MCF 10A (cell line): ENCODE measurements around the gene PKDCC. TPM values are rescaled to one million over a fixed set of nuclear protein-coding genes. Genes with fewer than 3 reads are reported as not detected.
A peak's percentile ranks its signal among the peaks of the same experiment; 100 is the strongest.

ENCODE experiments used
- BruUV-seq: library from RNA; stranded (reverse); fragments of 400-500 nt; replicated peaks from 2 replicates; lab custom pipeline; 2021; lab: Mats Ljungman, UMichigan
- CTCF ChIA-PET: fragments of 300-600 bp; sonication (Branson Sonifier 250); formaldehyde crosslinking; extraction: SDS; loops from one replicate; lab custom pipeline; 2021; ENCODE audit warnings: antibody characterized with exemption, inconsistent platforms; lab: Yijun Ruan, JAX
- POLR2A ChIA-PET: fragments of 300-600, 350-650 bp; sonication (Branson Sonifier 250); formaldehyde crosslinking; extraction: SDS; loops from one replicate; lab custom pipeline; 2020; ENCODE audit warnings: antibody characterized with exemption, inconsistent platforms; lab: Yijun Ruan, JAX
- DNase-seq: peaks from one replicate; pipeline ENCODE4 v3.0.0-alpha.2; 2018; ENCODE audit not compliant: unreplicated experiment
- H3K27ac Mint-ChIP-seq: one replicate; pipeline ENCODE4 v1.8.0; 2022; ENCODE audit warnings: mild to moderate bottlenecking, low read depth, mixed read lengths; ENCODE audit not compliant: unreplicated experiment
- H3K27me3 Mint-ChIP-seq: one replicate; pipeline ENCODE4 v1.8.0; 2022; ENCODE audit warnings: mixed read lengths; ENCODE audit not compliant: insufficient read depth, unreplicated experiment
- H3K36me3 Mint-ChIP-seq: one replicate; pipeline ENCODE4 v1.8.0; 2022; ENCODE audit warnings: mild to moderate bottlenecking, moderate library complexity, mixed read lengths; ENCODE audit not compliant: insufficient read depth, unreplicated experiment
- H3K4me1 Mint-ChIP-seq: one replicate; pipeline ENCODE4 v1.8.0; 2022; ENCODE audit warnings: mixed read lengths; ENCODE audit not compliant: insufficient read depth, unreplicated experiment
- H3K4me3 Mint-ChIP-seq: one replicate; pipeline ENCODE4 v1.8.0; 2022; ENCODE audit warnings: mild to moderate bottlenecking, moderate library complexity, mixed read lengths; ENCODE audit not compliant: unreplicated experiment
- H3K9me3 Mint-ChIP-seq: one replicate; pipeline ENCODE4 v1.8.0; 2022; ENCODE audit warnings: mixed read lengths; ENCODE audit not compliant: unreplicated experiment
- intact Hi-C: fragments of 100-400 bp; cut with micrococcal nuclease; formaldehyde crosslinking; loops from 2 replicates; pipeline ENCODE4 v1.14.1; 2022
- total RNA-seq: library from RNA; stranded (reverse); gene quantifications from 2 replicates; pipeline ENCODE4 v1.2.3, GENCODE V29; 2022
- TF ChIP-seq, protein P1 (sequence below): fragments of 200-600 bp; IDR thresholded peaks from one replicate; pipeline ENCODE4 v1.8.0; 2022; ENCODE audit warnings: antibody characterized with exemption, mild to moderate bottlenecking; ENCODE audit not compliant: unreplicated experiment

The PKDCC gene
- total RNA-seq, 1 experiment from 2014 or later, result 0.49 TPM

DNA sequence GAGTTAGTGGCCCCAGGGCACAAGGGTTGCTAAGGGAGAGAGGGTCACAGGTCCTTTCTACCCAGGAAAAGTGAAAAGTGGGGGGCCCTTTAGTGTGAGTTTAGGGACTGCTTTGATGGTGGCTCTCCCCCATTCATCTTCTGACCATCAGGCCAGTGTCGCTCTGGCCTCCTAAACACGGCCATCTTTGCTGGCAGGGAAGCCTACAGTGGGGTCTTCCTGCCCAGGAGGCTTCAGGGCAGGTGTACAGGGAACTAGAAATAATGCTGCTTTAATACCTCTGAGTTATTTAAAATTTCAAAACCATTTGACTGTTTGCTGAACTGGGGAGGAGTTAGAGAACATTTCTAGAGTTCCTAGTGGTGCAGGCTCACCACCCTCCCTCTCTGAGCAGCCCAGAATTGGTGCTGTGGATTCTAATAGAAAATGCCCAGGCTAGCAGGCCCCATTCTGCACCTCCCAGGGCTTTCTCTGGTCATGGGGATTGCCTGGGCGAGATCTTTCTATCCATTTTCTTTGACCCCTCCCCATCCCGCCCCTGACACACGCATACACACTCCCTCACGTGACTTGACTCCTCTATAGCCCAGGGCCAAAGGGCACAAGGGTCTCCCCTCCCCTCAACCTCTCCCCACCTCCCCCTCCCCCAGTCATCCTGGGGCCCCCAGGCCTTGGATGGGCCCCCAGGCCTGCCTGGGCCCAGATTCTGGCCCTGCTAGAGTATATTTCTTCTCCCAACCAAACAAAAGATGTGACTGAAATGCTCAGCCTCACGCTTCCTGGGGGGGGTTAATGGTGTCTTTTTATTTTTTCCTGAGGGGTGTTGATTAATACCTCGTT, 3.1 kb downstream of the PKDCC start:
- ChIA-PET POLR2A (no interaction called here), CTCF (interaction anchor here (1.0 kb wide), 1 partner anchor 36 kb away, joined by 4 read pairs; no protein-coding TSS in a partner anchor)
- Mint-ChIP-seq H3K27me3 (no peaks in the 10 kb centered on the region), H3K36me3 (no peaks in the 10 kb centered on the region), H3K9me3 (no peaks in the 10 kb centered on the region), H3K27ac (no peak overlapping the region), H3K4me1 (no peaks in the 10 kb centered on the region), H3K4me3 (no peak overlapping the region)
- TF ChIP-seq, protein P1, sequence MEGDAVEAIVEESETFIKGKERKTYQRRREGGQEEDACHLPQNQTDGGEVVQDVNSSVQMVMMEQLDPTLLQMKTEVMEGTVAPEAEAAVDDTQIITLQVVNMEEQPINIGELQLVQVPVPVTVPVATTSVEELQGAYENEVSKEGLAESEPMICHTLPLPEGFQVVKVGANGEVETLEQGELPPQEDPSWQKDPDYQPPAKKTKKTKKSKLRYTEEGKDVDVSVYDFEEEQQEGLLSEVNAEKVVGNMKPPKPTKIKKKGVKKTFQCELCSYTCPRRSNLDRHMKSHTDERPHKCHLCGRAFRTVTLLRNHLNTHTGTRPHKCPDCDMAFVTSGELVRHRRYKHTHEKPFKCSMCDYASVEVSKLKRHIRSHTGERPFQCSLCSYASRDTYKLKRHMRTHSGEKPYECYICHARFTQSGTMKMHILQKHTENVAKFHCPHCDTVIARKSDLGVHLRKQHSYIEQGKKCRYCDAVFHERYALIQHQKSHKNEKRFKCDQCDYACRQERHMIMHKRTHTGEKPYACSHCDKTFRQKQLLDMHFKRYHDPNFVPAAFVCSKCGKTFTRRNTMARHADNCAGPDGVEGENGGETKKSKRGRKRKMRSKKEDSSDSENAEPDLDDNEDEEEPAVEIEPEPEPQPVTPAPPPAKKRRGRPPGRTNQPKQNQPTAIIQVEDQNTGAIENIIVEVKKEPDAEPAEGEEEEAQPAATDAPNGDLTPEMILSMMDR, result no peak
- intact Hi-C loops, result no loop called here
- no TSS peak for BruUV-seq
- DNase-seq, result no peak

DNA sequence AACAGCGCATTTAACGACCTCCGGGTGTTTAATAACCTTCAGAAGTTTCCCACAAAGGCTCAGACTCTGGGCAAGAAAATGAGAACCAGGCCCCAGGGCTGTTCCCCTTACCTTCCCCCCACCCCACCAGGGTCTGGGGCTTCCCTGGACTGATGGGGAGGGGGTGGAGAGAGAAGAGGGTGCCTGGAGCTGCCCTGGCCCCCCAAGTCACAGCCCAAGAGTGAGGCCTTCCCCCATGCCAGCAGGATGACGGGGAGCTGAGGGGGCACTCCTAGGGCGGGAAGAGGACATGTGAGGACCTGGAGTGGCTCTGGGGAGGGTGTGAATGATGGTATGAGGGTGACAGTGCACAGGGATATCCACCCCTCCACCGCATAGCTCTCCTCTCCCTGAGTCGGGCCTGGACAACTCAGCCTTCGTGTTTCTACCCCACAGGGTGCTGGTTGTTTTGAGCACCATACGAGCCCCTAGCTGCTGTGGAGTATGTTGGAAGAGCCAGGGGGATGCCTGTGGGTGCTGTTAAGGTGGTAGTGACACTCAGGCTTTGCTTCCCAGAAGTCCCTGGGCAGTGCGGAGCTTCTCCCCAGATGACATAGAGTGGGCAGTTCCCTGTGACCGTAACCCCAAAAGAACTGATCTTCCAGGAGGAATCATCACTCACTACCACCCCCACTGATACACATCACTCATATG, 3.9 kb downstream of the PKDCC start:
- Mint-ChIP-seq H3K27me3 (no peaks in the 10 kb centered on the region), H3K9me3 (no peaks in the 10 kb centered on the region), H3K27ac (peak overlapping the region; percentile 50), H3K4me1 (no peaks in the 10 kb centered on the region), H3K36me3 (no peaks in the 10 kb centered on the region), H3K4me3 (no peak overlapping the region)
- TF ChIP-seq, protein P1, result no peak
- intact Hi-C loops, result no loop called here
- ChIA-PET CTCF (no interaction called here), POLR2A (no interaction called here)
- DNase-seq, result no peak
- no TSS peak for BruUV-seq

DNA sequence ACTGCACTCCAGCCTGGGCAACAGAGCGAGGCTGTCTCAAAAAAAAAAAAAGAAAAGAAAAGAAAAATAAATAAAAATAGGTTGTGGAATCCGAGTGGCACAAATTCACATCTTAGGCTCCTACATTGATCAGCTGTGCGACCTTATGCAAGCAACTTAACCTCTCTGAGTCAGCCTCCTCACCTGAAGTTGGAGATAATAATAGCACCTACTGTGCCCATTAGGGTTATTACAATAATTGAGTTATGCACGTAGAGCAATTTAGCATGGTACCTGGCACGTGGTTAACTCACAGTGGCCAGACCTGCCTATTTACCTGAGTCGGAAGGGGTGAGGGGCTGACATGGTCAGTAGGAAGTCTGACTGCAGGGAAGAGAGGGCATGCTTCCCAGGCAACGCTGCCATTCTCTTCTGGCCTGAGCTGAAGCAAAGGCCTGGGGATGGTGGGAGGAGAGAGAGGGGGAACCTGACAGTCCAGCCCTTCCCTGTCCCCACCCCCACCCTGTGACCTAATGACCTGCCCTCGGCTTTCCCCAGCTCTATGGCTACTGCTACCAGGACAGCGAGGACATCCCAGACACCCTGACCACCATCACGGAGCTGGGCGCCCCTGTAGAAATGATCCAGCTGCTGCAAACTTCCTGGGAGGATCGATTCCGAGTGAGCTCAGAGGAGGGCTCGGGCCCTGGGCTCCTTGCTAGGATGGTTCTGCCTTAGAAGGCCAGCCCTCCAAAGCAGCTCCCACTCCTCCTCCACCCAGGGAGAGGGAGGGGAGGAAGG, 5.1 kb downstream of the PKDCC start:
- TF ChIP-seq, protein P1, result no peak
- H3K4me3 Mint-ChIP-seq, result no peak overlapping the region
- no peaks in the 10 kb centered on the region for H3K9me3 Mint-ChIP-seq
- H3K27me3 Mint-ChIP-seq, result no peaks in the 10 kb centered on the region
- DNase-seq, result no peak
- H3K27ac Mint-ChIP-seq, result no peak overlapping the region
- H3K36me3 Mint-ChIP-seq, result no peaks in the 10 kb centered on the region
- no peaks in the 10 kb centered on the region for H3K4me1 Mint-ChIP-seq
- ChIA-PET CTCF (no interaction called here), POLR2A (interaction anchor here (0.6 kb wide), 1 partner anchor 10 kb away, joined by 5 read pairs; no protein-coding TSS in a partner anchor)
- no TSS peak for BruUV-seq
- intact Hi-C loops, result no loop called here

DNA sequence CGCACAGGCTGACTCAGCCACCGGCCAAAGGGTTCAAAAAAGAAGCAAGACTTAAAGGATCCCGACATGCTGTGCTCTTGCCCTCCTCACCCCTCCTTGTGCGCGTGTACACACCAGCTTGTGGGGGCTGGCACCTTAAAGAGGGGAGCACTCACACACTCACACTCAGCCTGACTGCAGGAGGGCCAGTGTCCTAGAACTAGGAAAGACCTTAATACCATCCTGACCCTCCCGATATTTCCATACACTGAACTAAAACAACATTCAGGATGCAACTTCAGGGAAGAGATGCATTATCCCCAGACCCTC, 5.6 kb downstream of the PKDCC start:
- no peaks in the 10 kb centered on the region for H3K9me3 Mint-ChIP-seq
- CTCF ChIA-PET, result no interaction called here
- BruUV-seq, result no TSS peak
- H3K4me3 Mint-ChIP-seq, result no peak overlapping the region
- H3K27ac Mint-ChIP-seq, result no peak overlapping the region
- intact Hi-C loops, result no loop called here
- H3K4me1 Mint-ChIP-seq, result no peaks in the 10 kb centered on the region
- POLR2A ChIA-PET, result interaction anchor here (0.6 kb wide), 1 partner anchor 11 kb away, joined by 5 read pairs; no protein-coding TSS in a partner anchor
- DNase-seq, result no peak
- TF ChIP-seq, protein P1, result no peak
- no peaks in the 10 kb centered on the region for H3K36me3 Mint-ChIP-seq
- no peaks in the 10 kb centered on the region for H3K27me3 Mint-ChIP-seq
